Adrenal gland (tissue), 5 donors: ENCODE data around the gene ITIH1.
"Not testable (repeated sequence)": the region's sequence is repeated elsewhere in the genome, so short reads cannot be mapped to it uniquely, and the experiment has no call there.

Experiments used
- CTCF ChIP-seq, 6 experiments: fragments of 450-650 bp in 4 of 6; fragments of 200-600 bp in 2 of 6; sonication (generic) in 1 of 6; IDR thresholded peaks; 1 replicate in 5 of 6; 2 replicates in 1 of 6; pipeline versions ENCODE4 v1.5.1 to v1.8.0; 2016 to 2021; ENCODE audit warnings: antibody characterized with exemption in 6 of 6, mild to moderate bottlenecking in 2 of 6, moderate library complexity in 1 of 6
- POLR2A ChIP-seq, 2 donors: fragments of 450-650 bp; IDR thresholded peaks; one replicate each; pipeline ENCODE4 v1.6.1; 2017; ENCODE audit warnings: antibody characterized with exemption in 2 of 2, mild to moderate bottlenecking in 2 of 2, moderate library complexity in 1 of 2
- donor health status: DM: no; HTN: no; CAD: no.

- TF ChIP-seq CTCF, POLR2A (IDR thresholded peaks at IDR 0.05): not testable (repeated sequence)
These were observed 913 bp upstream of the ITIH1 start for GRCh38 chr3:52776486-52776885.
